Retinal pigment epithelial cell (primary cell): ENCODE results near the gene IRX2.

Source experiments
- DNase-seq: peaks from one replicate; pipeline ENCODE4 v3.0.0-alpha.2; 2010; ENCODE audit warnings: low read depth
- H3K4me3 ChIP-seq: 2 replicates; pipeline ENCODE4 v1.5.1; 2011; ENCODE audit warnings: mild to moderate bottlenecking, low read length, control low read depth, moderate library complexity
- TF ChIP-seq, protein P1 (sequence below): conservative IDR thresholded peaks from 2 replicates; pipeline ENCODE4 v1.5.1; 2011; ENCODE audit warnings: low read depth, low read length, control low read depth, inconsistent platforms

IRX2 gene

DNA sequence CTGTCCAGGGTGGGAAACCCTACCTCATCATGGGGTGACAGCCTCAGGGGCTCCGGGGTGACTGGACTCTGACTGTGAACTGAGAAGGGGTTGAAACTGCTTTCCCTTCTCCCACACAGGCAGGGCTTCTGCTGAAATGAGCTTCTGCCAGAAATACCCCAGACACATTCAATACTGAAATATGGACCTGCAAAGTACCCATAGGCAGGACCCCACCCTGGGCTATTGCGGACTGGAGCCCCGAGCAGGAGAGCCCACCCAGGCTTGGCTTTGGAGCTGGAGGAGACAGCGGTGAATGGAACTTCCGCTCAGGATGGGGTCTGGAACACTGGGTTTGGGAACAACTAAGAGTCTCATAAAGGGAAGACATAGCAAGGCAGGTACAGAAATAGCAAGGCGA is 37.5 kb downstream of the IRX2 start:
- H3K4me3 ChIP-seq, result no peak overlapping the region
- TF ChIP-seq, protein P1, sequence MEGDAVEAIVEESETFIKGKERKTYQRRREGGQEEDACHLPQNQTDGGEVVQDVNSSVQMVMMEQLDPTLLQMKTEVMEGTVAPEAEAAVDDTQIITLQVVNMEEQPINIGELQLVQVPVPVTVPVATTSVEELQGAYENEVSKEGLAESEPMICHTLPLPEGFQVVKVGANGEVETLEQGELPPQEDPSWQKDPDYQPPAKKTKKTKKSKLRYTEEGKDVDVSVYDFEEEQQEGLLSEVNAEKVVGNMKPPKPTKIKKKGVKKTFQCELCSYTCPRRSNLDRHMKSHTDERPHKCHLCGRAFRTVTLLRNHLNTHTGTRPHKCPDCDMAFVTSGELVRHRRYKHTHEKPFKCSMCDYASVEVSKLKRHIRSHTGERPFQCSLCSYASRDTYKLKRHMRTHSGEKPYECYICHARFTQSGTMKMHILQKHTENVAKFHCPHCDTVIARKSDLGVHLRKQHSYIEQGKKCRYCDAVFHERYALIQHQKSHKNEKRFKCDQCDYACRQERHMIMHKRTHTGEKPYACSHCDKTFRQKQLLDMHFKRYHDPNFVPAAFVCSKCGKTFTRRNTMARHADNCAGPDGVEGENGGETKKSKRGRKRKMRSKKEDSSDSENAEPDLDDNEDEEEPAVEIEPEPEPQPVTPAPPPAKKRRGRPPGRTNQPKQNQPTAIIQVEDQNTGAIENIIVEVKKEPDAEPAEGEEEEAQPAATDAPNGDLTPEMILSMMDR, result no peak

DNA sequence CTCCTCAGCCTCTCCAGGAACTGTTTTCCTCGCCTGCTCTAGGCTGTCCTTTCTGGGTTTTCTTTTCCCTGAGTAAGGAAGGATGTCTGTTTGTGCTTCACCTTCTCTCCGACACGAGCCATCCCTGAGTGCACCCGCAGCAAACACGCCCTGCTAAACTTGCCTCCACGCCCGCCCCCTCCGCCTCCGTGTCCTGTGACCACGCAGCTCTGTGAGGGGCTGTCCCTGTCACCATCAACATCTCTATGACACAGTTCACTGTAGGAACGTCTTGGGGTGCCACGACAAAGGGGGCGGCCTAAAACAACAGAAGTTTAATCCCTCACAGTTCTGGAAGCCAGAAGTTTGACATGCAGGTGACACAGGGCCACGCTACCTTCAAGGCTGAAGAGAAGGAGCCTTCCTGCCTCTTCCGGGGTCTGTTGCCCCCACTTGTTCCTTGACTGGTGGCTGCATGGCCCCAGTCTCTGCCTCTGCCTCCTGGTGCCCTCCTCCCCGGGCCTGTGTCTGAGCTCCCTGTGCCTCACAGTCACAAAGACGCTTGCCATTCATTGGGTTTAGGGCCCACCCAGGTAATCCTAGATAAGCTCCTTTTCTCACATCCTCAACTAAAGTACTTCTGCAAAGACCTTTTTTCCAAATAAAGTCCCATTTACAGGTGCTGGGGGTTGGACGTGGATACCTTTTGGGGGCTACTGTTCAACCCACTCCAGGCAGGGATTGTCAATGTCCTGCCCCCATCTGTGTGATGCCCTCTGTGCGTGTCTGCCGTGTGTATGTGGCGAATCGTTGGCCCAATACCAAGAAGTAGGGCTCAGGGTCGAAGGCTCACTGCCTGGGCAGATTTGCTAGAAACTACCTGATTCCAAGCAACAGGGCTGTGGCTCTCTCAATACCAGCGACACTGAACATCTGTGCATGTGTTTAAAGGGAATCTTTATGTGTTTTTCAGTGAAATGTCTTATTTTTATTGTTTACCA is 39.7 kb downstream of the IRX2 start:
- no peak for DNase-seq
- TF ChIP-seq, protein P1, result no peak
- H3K4me3 ChIP-seq, result no peak overlapping the region

More for the DNA sequence above, 37.5 kb downstream of the IRX2 start:
- no peak for DNase-seq

- TF ChIP-seq, protein P1, result no peak
- no peak for DNase-seq
- H3K4me3 ChIP-seq, result no peak overlapping the region
Observed at GRCh38 chr5:2710910-2711309, 40.6 kb downstream of the IRX2 start.

GRCh38 chr5:2709976-2710689 is 41.3 kb downstream of the IRX2 start:
- no peak overlapping the region for H3K4me3 ChIP-seq
- no peak for DNase-seq
- TF ChIP-seq, protein P1, result no peak

- TF ChIP-seq, protein P1, result no peak
- no peak overlapping the region for H3K4me3 ChIP-seq
- no peak for DNase-seq
Observed at GRCh38 chr5:2708751-2709150, 42.7 kb downstream of the IRX2 start.

GRCh38 chr5:2708132-2708531 is 43.3 kb downstream of the IRX2 start:
- TF ChIP-seq, protein P1, result no peak
- no peak overlapping the region for H3K4me3 ChIP-seq
- DNase-seq, result no peak
